Vagina (tissue), 2 donors: Measurements from ENCODE around the gene UNC80. TPM values are rescaled to one million over a fixed set of nuclear protein-coding genes. Genes with fewer than 3 reads are reported as not detected.

Source experiments
- DNase-seq, 2 donors: peaks; one replicate each; pipeline ENCODE4 v3.0.0-alpha.2; 2017; ENCODE audit errors: extremely low spot score in 2 of 2
- H3K27ac ChIP-seq: fragments of 200-600 bp; sonication (generic); one replicate; pipeline ENCODE4 v1.5.1; 2019
- H3K27me3 ChIP-seq: fragments of 200-600 bp; sonication (generic); one replicate; pipeline ENCODE4 v1.5.1; 2019
- H3K36me3 ChIP-seq, 2 donors: fragments of 200-600 bp; sonication (generic); one replicate each; pipeline ENCODE4 v1.5.1; 2017 to 2019
- H3K4me1 ChIP-seq: fragments of 200-600 bp; sonication (generic); one replicate; pipeline ENCODE4 v1.5.1; 2019
- H3K4me3 ChIP-seq, 2 donors: fragments of 200-600 bp; sonication (generic); 1 replicate in 1 of 2; 2 replicates in 1 of 2; pipeline ENCODE4 v1.5.1; 2016 to 2019
- H3K9me3 ChIP-seq: fragments of 200-600 bp; sonication (generic); one replicate; pipeline ENCODE4 v1.5.1; 2019
- CTCF ChIP-seq, 3 experiments: fragments of 450-650 bp in 2 of 3; fragments of 200-600 bp in 1 of 3; sonication (generic) in 1 of 3; IDR thresholded peaks; one replicate each; pipeline ENCODE4 v1.5.1; 2017 to 2019; ENCODE audit warnings: antibody characterized with exemption in 3 of 3, mild to moderate bottlenecking in 2 of 3, moderate library complexity in 2 of 3
- POLR2A ChIP-seq, 2 donors: fragments of 450-650 bp; IDR thresholded peaks; one replicate each; pipeline ENCODE4 v1.6.1; 2017; ENCODE audit warnings: antibody characterized with exemption in 2 of 2, mild to moderate bottlenecking in 2 of 2, moderate library complexity in 2 of 2
- POLR2AphosphoS5 ChIP-seq, 2 donors: sonication (generic); formaldehyde crosslinking; IDR thresholded peaks; one replicate each; pipeline ENCODE4 v1.9.0; 2017; ENCODE audit warnings: antibody characterized with exemption in 2 of 2, mild to moderate bottlenecking in 2 of 2, low read depth in 1 of 2; ENCODE audit not compliant: insufficient read depth in 1 of 2
- intact Hi-C: fragments of 100-400 bp; cut with DNase I; formaldehyde crosslinking; loops from one replicate; pipeline ENCODE4 v1.15.1; 2023
- total RNA-seq: library from RNA; depleted of rRNA; stranded (reverse); fragments of >200 nt; gene quantifications from one replicate; pipeline ENCODE4 v1.2.3, GENCODE V29; 2016

UNC80 gene
- total RNA-seq, 1 donor from 2014 or later = 0.25 TPM

DNA sequence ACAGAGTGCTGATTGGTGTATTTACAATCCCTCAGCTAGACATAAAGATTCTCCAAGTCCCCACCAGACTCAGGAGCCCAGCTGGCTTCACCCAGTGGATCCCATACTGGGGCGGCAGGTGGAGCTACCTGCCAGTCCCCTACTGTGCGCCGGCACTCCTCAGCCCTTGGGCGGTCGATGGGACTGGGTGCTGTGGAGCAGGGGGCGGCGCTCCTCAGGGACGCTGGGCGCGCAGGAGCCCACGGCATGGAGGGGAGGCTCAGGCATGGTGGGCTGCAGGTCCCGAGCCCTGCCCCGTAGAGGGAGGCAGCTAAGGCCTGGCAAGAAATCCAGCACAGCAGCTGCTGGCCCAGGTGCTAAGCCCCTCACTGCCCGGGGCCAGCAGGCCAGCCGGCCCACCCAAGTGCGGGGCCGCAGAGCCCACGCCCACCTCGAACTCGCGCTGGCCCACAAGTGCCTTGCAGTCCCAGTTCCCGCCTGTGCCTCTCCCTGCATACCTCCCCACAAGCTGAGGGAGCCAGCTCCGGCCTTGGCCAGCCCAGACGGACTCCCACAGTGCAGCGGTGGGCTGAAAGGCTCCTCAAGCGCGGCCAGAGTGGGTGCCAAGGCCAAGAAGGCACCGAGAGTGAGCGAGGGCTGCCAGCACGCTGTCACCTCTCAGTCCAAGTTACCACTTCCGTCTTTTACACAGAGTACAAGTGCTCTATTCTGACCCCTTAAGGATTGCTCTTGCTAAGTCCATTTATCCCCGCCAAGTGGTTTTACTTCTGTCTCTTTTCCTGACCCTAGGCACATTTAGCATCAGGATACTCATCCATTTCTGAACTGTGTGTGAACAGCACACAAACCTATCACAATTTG, 229.1 kb downstream of the UNC80 start:
- no peaks in the 10 kb centered on the region for H3K9me3 ChIP-seq
- intact Hi-C loops = loop anchor here (10.0 kb wide), 1 partner anchor 174 kb away; the partner anchor contains the start of gene KANSL1L
- no peak for DNase-seq
- peaks cover 33% of the 10 kb centered on the region for H3K4me1 ChIP-seq
- no peak overlapping the region for H3K27ac ChIP-seq
- TF ChIP-seq CTCF (IDR thresholded peaks at IDR 0.05) (no peak), POLR2AphosphoS5 (IDR thresholded peaks at IDR 0.05; ENCODE audit: insufficient read depth in 1 of 2, low read depth in 1 of 2) (no peak), POLR2A (IDR thresholded peaks at IDR 0.05) (no peak)
- no peak overlapping the region for H3K4me3 ChIP-seq
- H3K36me3 ChIP-seq = no peaks in the 10 kb centered on the region
- no peaks in the 10 kb centered on the region for H3K27me3 ChIP-seq

DNA sequence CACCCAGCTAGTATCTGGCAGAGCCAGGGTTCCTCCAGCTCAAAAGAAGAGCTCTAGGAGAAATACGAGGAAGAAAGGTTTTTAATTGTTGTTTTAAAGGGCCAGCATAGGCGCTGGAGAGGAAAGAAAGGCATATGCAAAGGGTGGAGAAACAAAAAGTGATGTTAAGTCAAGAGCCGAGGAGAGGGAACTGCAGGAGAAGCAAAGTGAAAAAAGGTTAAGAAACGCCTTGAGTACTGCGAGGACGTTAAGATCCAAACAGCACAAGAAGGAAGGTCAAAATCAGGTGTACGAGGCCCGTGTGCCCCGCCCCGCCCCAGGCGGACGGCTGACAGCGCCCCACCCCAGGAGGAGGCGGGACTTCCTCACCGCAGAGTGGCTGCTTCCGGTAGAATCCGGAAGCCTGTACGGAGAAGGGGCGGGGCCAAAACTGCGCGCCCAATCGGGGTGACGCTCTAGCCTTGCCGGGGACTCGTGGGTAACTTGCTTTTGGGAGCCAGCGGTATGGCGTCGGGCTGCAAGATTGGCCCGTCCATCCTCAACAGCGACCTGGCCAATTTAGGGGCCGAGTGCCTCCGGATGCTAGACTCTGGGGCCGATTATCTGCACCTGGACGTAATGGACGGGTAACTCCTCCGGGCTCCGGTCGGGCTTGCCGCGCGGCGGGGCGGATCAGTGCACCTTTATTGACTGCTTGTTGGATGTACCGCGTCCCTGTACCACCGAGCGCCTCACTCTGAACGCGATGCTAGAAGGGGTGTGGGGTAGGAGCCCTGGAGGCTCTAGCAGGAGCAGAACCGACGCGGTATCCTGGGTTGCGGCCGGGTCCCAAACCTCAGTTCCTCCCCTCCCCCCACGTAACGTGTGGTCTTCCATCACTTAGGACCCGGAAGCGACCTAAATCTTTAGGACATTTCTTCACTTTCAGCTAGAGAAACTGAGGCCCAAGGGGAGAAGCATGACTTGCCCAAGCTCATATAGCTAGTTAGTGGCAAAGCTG, 230.8 kb downstream of the UNC80 start, which contains the start of gene RPE:
TSS of gene RPE (plus strand) at position 481 of the 1,000 bp plus-strand sequence. CDS start at position 505, 24 bp downstream.
- DNase-seq = peak in 1 of 2 donors; percentile 95
- Histone ChIP-seq H3K4me1 (peaks cover 40% of the 10 kb centered on the region), H3K27ac (peak within 1 kb of the TSS; percentile 69), H3K36me3 (no peaks in the 10 kb centered on the region), H3K4me3 (peak within 1 kb of the TSS; percentile 79 to 83), H3K27me3 (no peaks in the 10 kb centered on the region), H3K9me3 (no peaks in the 10 kb centered on the region)
- intact Hi-C loops = loop anchor here (10.0 kb wide), 1 partner anchor 172 kb away; the partner anchor contains the start of gene KANSL1L
- no peak for TF ChIP-seq POLR2A (IDR thresholded peaks at IDR 0.05)
- peak; percentile 82 to 93 for TF ChIP-seq POLR2AphosphoS5 (IDR thresholded peaks at IDR 0.05; ENCODE audit: insufficient read depth in 1 of 2, low read depth in 1 of 2)
- TF ChIP-seq CTCF (IDR thresholded peaks at IDR 0.05) = no peak

DNA sequence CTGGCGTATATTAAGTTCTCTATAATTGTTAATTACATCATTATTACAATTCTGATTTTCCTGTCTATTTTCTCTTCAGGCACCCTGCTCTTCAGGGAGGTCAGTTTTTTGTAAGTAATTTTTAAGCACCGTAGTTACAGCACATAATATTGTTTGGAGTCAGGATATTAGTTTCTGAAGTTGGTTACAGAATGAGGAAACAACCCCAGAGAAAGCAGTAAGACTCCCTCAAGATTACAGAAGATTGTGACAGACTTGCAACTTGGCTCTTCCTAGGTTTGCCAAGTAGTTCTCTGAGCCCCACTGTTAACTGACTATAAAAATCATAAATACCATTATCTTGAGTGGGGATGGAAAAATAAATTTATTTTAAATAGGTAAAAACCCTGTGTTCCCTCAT, 231.7 kb downstream of the UNC80 start:
- Histone ChIP-seq H3K9me3 (no peaks in the 10 kb centered on the region), H3K4me1 (peaks cover 40% of the 10 kb centered on the region), H3K36me3 (no peaks in the 10 kb centered on the region), H3K4me3 (peak overlapping the region; percentile 79 to 83), H3K27ac (no peak overlapping the region), H3K27me3 (no peaks in the 10 kb centered on the region)
- TF ChIP-seq POLR2AphosphoS5 (IDR thresholded peaks at IDR 0.05; ENCODE audit: insufficient read depth in 1 of 2, low read depth in 1 of 2) (no peak), POLR2A (IDR thresholded peaks at IDR 0.05) (no peak), CTCF (IDR thresholded peaks at IDR 0.05) (no peak)
- intact Hi-C loops = loop anchor here (10.0 kb wide), 1 partner anchor 171 kb away; the partner anchor contains the start of gene KANSL1L
- no peak for DNase-seq

GRCh38 chr2:210004881-210005280, 233.2 kb downstream of the UNC80 start:
- no peak overlapping the region for H3K27ac ChIP-seq
- peaks cover 40% of the 10 kb centered on the region for H3K4me1 ChIP-seq
- H3K36me3 ChIP-seq = no peaks in the 10 kb centered on the region
- H3K4me3 ChIP-seq = no peak overlapping the region
- DNase-seq = no peak
- TF ChIP-seq CTCF (IDR thresholded peaks at IDR 0.05) (no peak), POLR2AphosphoS5 (IDR thresholded peaks at IDR 0.05; ENCODE audit: insufficient read depth in 1 of 2, low read depth in 1 of 2) (no peak), POLR2A (IDR thresholded peaks at IDR 0.05) (no peak)
- H3K27me3 ChIP-seq = no peaks in the 10 kb centered on the region
- H3K9me3 ChIP-seq = no peaks in the 10 kb centered on the region
- intact Hi-C loops = loop anchor here (10.0 kb wide), 1 partner anchor 170 kb away; the partner anchor contains the start of gene KANSL1L
